Endothelial cell of hepatic sinusoid (primary cell): ENCODE measurements around the gene PRKAB1.
"Not testable (repeated sequence)": the region's sequence is repeated elsewhere in the genome, so short reads cannot be mapped to it uniquely, and the experiment has no call there.

Experiments used
- in situ Hi-C: cut with HindIII; loops from 2 replicates; pipeline ENCODE4 v1.10.0; 2017; ENCODE audit warnings: low sequenced_read_pairs

Gene PRKAB1

DNA sequence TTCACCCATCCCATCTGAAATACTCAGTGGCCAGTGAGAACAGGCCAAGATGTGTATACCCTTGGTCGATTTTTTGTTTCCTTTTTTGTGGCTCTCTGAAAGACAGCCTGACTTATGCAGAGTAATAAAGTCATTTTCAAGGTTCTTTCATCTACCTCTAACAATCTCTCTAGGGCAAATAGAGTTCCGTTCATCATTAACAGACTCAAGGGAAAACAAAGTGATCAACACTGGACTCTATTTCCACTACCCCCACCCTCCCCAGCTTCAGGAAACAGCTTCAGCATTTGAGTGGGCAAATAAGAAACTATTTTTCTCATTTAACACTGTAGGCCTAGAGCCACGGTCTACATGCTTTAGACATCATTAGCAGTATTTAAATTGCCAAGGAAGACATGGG lies 15.9 kb downstream of the PRKAB1 start:
- in situ Hi-C loops, result no loop called here

DNA sequence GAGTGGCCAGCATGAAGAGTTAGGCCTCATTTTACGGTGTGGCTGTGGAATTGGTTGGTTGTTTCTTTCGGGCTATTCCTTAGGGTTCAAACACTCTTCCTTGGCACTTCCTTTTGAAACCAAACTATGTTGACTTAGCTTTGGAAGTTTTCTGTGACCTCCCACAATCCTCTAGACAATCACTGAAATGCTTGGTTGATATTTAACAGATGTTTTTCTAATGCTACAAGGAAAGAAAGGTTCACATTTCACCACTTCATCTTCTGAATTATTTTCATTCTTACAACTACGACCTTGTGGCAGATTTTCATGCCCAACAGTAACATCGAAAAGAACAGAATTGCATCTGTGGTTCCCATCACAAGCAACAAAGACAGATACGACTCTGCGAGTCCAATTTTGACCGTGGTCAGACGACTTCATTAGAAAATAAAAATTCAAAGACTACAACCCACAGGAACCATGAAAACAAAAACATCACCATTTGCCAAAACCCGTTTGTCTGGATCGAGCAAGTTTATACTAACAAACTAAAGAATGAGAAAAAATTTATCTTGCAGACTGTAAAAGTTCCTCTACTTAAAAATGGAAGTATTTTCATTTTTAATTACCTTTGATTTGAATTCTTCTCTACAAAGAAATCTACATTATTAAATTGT lies 16.9 kb downstream of the PRKAB1 start:
- in situ Hi-C loops, result no loop called here

DNA sequence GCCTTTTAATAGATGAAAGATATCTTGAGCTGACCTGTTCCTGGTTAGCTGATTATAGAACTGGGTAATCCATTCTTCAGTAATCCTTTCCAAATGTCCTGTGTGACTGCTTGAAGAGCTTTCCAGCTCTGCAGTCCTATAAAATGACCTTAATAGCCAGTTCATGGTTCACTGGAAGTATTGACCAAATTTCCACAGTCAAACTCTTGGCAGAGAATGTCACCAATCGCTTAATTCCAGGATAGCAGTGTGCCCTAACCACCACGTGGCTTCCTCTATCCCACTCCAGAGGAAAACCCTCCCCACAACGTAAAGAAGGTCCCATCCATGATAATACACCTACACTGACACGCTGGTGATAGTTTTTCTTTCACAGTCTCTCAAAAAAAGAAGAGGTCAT lies 17.4 kb downstream of the PRKAB1 start:
- in situ Hi-C loops, result no loop called here

DNA sequence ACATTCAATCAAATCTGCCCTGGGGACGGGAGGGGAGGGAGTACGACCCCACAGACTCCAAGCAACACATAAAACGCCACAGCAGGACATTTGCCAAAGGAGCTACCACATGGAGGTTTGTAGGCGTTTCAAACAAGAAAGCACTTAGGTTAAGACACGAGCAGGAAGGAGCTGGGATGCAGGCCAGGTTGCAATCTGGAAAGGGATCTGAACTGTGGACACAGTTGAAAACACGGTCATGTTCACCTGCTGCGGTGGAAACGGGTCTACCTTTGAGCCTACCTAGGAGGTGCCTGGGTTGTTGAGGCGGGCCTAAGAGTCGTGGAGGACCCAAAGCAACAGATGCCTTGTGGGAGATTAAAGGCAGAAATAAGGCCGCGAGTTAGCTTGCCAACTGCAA lies 18.4 kb downstream of the PRKAB1 start:
- in situ Hi-C loops, result no loop called here

DNA sequence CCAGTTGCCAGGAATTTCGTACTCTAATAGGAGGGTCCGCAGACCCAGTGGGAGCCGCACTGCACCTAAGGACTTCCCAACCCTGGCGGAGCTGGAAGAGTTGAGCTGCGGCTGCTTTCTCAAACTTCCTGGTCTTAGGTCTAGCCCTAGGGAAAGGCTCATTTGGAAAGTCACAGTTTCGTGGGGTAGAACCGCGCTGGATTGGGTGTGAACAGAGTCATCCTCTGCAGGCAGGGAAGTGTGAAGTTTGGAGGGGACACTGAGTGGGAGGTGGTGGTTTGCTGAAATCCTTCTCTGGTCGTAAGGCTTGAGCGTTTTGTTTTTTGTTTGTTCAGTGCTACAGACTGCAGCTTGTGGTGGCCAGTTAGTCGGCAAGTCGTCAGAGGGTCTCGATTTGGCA lies 18.8 kb downstream of the PRKAB1 start:
- in situ Hi-C loops, result no loop called here

DNA sequence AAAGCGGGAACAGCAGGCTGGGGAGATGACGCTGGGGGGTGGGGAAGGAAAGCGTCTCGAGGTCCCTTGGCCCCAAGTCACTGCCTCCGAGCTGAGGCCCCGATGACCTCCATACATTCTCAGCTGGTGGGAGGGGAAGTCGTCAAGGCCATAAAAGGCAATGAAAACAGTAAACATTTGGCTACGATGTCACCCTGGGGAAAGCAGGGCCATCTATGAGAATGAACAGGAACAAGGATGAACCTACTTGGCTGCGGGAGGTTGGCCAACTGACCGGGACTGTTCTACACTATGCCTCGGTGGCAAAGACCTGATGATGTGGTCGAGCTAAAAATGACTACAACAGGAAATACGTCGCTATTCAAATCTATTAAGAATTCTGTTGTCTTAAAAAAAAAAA lies 19.5 kb downstream of the PRKAB1 start:
- in situ Hi-C loops, result no loop called here

DNA sequence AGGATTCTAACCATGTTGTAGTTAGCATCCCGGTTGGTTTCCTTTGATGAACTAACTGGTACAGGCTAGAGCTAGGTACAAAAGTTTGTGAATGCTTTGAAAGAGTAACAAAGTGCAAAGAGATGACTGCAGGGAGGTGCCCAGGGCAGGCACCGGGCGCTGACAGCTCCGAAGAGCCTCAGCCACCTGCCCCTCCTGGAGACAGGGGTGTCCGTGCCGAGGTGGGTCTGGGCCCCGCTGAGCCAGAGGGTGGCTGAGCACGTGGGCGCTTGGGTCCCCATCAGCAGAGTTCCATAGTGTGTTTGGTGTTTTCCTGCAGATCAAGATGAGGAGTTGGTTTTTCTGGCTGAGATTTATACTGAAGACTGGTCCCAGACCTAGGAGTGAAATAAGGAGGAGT lies 19.9 kb downstream of the PRKAB1 start:
- in situ Hi-C loops, result no loop called here

DNA sequence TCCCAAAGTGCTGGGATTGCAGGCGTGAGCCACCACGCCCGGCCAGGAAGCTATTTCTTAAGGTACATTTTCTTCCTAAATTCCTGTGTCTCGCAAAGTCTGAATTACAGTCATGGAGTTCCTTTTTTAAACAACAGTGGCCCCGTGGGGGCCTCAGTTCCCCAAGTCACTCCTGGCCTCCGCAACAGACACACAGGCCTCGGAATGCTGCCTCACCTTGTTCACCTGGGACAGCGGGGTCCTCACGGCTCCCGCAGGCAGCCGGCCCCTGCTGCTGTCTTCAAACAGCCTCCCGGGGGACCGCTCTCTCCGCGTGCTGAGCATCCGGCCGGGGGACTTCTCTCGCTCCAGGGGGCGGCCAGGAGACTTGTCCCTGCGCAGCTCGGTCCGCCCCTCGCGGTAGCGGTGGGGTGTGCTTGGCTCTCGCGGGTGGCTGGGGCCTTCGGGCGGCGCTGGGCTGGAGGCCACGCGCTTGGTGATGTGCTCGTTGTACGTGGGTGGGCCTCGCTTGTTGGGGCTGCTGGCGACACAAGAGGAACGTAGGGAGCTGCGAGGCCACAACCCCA lies 22.1 kb downstream of the PRKAB1 start:
- in situ Hi-C loops, result no loop called here

DNA sequence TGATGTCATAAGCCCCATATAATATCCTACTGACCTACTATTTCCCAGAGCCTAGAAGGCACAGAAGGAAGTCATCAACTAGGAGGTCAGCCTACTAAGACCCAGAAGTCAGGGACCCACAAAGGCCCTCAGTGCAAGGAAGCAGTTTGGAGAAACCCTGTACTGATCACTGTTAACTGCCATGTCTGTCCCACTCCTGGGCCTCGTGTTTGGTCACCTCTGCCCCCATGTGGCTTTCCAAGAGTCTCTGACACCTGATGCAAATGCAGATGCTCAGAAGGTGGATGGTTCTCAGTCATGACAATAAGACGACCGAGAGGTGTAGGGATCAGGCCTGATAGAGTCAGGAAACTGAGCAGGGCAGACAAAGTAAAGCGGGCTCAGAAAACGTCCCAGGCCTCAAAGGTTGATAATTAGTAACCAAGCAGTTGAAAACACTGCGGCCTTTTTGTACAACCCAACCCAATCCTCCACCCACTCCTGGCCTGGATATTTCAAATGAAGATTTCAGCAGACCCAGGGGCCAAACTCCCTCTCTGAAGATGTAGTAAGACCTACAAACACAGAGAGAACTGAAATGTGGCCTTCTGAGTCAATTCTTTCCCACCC lies 23.4 kb downstream of the PRKAB1 start:
- in situ Hi-C loops, result no loop called here

DNA sequence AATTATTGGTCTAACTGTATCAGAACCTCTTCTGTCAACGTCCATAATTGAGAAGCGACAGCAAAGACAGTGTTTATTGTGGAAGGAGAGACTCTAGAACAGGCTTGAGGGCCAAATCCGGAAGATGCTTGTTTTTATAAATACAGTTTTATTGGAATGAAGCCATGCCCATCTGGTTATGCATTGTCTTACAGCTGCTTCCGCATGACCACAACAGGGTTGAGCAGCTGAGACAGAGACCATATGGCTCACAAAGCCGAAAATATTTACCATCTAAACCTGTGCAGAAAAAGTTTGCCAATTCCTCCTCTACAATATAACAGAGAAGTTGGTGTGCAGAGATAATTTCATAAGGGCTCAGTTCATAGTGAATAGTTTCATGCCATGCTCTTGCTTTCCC lies 24.5 kb downstream of the PRKAB1 start:
- in situ Hi-C loops, result no loop called here

DNA sequence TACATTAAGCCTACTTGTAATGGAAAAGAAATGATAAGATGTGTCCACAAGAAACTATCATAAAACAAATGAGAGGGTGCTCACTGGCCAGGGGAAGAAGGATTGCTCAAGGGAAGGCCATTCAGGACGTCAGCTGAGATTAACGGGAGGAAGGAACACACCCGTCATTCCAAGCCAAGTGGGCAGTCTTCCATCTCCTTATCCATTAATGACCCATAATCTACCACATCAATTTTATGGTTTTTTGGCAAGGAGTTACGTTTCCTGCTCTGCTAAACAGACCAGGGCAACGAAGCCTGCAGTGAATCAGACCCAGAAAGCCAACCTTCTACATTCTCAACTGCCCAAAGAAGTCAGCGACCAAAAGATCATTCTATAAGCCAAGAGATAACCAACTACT lies 25.1 kb downstream of the PRKAB1 start:
- in situ Hi-C loops, result no loop called here

DNA sequence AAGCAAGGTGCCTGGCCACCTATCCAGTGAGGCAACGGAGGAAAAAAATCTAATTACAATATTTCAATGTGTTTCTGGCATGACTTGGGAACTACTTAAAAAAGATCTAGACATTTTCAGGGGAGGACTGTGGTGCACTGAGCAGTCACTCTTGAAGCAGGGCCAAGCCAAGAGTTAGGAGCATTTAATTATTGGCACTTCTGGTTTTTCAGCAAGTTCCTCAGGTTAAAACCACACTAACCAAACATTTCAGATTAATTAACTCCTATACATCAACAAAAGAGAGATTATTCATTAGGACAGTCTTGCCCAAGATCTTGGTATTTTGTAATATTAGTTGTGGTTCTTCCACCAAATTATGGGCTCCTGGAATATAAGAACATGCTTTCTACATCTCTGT lies 25.6 kb downstream of the PRKAB1 start:
- in situ Hi-C loops, result no loop called here

DNA sequence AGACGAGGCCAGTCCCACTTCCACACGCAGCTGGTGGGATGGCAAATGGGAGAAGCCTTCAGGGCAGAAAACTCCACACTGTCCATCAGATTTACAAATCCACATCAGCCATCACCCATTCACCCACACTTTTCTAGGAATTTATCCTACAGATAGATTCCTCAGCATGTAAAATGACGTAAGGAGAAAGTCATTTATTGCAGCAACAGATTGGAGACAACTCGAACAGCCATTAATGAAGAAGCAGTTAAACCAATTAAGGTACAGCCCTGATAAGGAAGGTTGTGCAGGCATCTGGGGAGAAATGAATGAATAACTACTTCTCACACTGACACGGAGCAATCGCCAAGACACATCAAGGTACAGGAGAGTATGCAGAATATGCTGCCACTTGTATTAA lies 26.2 kb downstream of the PRKAB1 start:
- in situ Hi-C loops, result no loop called here

DNA sequence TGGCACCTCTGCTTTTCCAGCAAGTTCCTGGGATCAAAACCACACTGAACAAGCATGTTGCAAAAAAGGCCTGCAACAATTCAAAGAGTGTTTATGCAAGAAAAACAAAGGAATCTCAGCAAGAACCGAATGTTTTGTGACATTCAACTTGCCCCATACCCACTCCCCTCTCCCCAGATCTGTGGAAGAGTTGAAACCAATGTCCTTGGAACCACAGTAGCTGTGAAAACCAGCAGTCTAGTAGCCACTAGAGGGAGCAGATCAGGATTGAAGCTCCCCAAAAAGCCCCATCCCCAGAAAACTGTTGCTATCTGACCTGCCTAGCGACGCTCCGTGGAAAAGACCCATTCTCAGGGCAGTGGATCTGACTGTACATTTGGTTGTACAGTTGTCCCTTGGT lies 27.1 kb downstream of the PRKAB1 start:
- in situ Hi-C loops, result no loop called here

DNA sequence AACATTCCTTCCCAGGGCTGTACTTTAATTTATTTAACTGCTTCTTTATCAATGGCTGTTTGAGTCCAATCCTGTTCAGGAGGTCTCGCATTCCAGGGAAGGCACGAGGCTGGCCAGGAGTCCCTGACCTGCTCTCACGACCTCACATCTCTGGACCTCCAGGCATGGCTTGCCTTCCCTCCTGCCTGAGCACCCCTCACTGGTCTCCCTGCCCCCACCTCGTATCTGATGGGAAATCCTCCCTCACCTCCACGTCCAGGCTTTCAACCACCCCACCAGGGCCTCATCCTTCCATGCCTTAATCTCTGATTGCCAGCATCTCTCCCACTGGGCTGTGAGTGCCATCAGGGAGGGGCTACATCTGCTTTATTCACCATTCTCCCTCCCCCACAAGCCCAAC lies 29.0 kb downstream of the PRKAB1 start:
- in situ Hi-C loops, result no loop called here

DNA sequence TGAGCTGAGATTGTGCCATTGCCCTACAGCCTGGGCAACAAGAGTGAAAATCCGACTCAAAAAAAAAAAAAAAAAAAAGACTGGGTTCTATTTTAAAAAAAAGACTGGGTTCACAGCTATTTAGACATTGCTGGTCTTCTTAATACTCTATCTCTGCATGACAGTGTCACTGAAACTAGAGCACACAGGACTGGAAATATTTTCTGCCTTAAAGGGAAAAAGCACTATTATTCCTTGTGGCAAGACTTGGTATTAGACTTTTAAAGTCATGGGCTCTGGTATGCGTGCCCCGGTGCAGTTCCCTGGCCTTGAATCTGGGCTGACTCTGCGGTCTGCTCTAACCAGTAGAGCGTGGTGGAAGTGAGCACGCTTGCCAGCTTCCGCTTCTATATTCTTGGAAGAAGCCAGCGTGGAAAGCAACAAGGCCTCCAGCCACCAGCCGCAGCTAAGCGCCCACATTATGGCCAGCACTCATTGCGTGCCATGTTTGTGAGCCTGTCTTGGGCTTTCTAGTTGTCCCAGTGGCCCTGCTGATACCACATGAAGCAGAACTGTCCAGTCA lies 31.3 kb downstream of the PRKAB1 start:
- in situ Hi-C loops, result no loop called here

DNA sequence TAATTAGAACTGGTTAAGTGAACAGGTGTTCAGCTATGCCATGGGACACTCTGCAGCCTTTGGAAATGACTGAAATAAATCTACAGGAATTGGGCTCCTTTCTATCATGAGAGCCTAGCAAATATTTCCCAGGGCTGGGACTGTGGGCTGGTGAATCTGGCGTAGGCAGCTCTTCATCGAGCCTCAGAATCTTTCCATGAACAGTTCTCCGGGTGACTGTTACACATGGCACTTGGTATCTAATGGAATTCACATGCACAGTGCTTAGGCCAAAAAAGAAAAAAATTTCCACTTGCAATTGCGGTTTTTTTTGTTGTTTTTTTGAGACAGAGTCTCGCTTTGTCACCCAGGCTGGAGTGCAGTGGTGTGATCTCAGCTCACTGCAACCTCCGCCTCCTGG lies 32.1 kb downstream of the PRKAB1 start:
- in situ Hi-C loops, result no loop called here

DNA sequence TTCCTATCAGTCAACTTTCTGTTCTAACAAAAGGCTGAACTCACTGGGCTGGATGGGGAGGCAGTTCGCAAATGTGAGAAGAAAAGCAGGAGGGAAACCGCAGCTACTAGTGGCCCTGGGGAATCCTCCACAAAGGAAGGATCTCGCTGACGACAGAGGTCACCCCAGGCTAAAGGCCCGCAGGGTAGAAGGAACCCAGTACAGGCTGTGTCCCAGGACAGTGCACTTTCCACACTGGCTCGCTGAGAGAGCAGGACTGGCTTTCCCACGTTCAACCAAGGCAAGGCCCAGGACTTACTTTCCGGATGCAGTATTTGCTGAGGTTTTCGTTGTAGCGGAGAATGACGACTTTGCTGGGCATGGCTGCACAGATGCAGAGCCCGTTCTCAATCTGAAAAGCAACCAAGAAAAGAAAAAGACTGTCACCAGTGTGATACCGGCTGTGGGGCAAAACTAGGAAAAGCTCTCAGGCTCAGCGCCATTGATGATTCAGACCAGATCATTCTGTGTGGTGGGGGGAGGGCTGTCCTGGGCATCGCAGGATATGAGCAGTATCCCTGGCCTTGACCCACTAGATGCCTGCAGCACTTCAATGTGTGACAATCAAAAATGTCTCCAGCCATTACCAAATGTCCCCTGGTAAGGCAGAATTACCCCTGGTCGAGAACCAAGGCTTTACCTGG lies 36.3 kb downstream of the PRKAB1 start:
- in situ Hi-C loops, result no loop called here

DNA sequence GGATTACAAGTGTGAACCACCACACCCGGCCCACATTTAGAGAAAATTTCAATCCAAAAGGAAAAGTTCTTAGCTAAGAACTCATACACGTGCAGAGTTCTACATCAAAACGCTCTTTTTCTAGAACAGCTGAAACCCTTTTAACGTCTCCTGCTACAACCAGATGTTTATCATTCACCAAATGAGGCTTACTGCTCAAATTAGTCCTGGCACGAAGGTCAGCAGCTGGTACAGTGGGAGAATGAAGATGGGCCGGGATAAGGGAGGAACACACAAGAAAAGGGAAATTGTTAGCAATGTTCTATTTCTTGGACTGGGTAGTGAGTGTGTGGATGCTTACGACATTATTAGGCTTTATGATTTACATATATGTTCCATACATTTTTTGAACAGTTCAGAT lies 37.2 kb downstream of the PRKAB1 start:
- in situ Hi-C loops, result no loop called here

DNA sequence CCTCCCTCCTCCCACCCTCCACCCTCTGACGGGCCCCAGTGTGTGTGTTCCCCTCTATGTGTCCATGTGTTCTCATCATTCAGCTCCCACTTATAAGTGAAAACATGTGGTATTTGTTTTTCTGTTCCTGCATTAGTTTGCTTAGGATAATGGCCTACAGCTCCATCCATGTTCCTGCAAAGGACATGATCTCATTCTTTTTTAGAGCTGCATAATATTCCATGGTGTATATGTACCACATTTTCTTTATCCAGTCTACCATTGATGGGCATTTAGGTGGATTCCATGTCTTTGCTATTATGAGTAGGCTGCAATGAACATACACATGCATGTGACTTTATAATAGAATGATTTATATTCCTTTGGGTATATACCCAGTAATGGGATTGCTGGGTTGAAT lies 38.5 kb downstream of the PRKAB1 start:
- in situ Hi-C loops, result not testable (repeated sequence)

DNA sequence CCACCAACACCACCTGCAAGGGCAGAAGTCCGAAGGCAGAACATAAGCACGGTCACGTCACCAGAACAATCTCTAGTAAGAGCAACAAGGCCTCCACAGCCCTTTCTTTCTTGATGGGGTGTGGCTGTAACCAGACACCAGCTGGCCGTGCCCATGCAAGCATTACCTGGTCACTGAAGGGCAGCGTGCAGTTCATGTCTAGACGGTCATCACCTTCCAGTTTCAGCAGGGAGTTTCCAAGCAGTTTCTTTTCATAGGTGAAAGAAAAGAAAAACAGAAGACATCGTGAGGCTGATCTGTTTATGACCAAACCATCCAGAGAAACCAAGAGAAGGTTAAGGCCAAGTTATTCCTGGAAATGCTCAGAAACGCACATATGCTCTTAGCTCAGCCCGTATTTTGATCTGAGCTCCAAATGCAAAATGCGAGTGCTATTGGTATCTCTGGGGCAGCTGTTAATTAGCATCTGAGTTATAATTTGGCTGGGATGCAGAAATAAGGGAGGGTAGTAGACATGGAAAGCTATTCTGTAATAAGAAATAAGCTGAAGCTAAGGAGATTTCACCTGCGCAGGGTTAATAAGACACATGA lies 42.5 kb downstream of the PRKAB1 start:
- in situ Hi-C loops, result no loop called here
